Uterus (tissue), 2 donors: Measurements from ENCODE around the gene NET1.

Experiments
- CTCF ChIP-seq, 4 experiments: fragments of 200-600 bp in 2 of 4; fragments of 450-650 bp in 2 of 4; sonication (generic) in 2 of 4; IDR thresholded peaks; one replicate each; pipeline ENCODE4 v1.5.1; 2016 to 2019; ENCODE audit warnings: antibody characterized with exemption in 4 of 4, mild to moderate bottlenecking in 2 of 4, moderate library complexity in 1 of 4
- POLR2A ChIP-seq, 2 donors: fragments of 450-650 bp; IDR thresholded peaks; one replicate each; pipeline ENCODE4 v1.6.1; 2016; ENCODE audit warnings: antibody characterized with exemption in 2 of 2, mild to moderate bottlenecking in 1 of 2, moderate library complexity in 1 of 2

GRCh38 chr10:5406918-5407317 is 5.4 kb upstream of the NET1 start:
- TF ChIP-seq POLR2A (IDR thresholded peaks at IDR 0.05) (no peak), CTCF (IDR thresholded peaks at IDR 0.05) (no peak)
